Measurements from ENCODE around the gene DDX1.

The DDX1 gene

DNA sequence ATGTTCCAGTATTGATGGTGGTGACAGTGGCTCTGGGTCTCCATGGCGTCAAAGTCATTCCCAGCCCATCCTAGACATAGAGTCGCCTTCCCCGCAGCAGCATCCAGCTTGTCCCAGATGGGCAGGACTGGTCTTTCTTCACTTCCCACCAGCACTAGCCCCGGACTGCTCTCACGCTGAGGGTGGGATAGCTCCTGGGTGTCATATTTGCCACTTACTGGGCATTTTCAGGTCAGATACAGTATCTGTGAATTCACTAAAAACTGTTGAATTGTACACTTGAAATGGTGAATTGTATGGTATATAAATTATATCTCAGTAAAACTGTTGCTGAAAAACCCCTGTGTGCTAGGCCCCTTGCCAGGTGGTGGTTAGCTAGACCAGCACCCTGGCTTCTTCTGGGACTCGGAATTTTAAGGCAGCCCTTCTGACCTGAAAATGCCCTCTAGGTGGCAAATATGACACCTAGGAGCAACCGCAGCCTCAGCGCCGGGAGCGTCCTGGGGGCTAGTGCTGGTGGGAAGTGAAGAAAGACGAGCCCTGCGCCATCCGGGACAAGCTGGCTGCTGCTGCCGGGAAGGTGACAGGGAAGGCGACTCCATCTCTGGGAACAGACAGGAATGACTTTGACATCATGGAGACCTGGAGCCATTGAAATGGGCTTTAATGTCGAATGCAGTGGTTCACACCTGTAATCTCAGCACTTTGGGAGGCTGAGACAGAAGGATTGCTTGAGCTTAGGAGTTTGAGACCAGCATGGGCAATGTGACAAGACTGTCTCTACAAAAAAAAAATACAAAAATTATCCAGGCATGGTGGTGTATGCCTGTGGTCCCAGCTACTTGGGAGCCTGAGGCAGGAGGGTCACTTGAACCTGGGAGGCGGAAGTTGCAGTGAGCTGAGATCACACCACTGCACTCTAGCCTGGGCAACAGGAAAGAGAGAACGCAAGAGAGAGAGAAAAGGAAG lies 56.2 kb downstream of the DDX1 start:
- DNase-seq (ENCODE audit: low read depth) = no peak
- TF ChIP-seq, protein P1, sequence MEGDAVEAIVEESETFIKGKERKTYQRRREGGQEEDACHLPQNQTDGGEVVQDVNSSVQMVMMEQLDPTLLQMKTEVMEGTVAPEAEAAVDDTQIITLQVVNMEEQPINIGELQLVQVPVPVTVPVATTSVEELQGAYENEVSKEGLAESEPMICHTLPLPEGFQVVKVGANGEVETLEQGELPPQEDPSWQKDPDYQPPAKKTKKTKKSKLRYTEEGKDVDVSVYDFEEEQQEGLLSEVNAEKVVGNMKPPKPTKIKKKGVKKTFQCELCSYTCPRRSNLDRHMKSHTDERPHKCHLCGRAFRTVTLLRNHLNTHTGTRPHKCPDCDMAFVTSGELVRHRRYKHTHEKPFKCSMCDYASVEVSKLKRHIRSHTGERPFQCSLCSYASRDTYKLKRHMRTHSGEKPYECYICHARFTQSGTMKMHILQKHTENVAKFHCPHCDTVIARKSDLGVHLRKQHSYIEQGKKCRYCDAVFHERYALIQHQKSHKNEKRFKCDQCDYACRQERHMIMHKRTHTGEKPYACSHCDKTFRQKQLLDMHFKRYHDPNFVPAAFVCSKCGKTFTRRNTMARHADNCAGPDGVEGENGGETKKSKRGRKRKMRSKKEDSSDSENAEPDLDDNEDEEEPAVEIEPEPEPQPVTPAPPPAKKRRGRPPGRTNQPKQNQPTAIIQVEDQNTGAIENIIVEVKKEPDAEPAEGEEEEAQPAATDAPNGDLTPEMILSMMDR (IDR thresholded peaks at IDR 0.05; ENCODE audit: control insufficient read depth, insufficient read depth, low read depth, low read length, missing control alignments) = no peak
- H3K4me3 ChIP-seq (ENCODE audit: control insufficient read depth, low read depth, low read length) = no peak overlapping the region

DNA sequence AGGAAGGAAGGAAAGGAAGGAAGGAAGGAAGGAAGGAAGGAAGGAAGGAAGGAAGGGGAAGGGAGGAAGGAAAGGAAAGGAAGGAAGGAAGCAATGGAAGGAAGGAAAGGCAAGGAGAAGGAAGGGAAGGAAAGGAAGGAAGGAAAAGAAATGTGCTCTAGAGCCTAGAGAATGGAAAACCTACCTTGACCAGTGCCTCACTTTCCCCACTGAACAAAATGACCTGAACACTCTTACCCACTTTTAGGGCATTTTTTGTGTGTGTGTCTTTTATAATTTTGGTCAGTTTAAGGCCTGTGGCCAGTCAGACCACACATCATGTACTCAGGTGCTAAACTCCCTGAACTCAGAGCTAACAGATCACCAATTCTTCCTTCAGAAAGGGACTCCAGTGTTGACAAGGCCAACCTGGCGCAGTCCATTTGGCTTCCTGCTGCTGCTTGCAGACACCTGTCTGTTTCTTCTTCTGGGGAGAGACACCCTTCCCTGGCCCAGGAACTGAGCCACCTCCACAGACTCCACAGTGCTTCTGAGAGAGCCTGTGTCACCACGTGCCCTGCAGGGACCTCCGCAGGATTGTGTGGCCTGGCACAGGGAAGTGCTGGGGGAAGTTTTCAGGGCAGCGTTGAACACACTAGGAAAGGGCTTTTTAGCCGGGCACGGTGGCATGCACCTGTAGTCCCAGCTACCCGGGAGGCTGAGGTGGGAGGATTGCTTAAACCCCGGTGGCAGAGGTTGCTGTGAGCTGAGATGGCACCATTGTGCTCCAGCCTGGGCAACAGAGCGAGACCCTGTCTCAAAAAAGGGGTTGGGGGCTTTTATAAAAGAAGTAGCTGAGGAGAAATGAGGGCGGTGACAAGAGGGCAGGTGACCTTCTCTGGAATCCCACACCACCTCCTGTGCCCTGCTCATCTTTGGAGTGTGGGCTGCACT lies 57.2 kb downstream of the DDX1 start:
- no peak for DNase-seq (ENCODE audit: low read depth)

DNA sequence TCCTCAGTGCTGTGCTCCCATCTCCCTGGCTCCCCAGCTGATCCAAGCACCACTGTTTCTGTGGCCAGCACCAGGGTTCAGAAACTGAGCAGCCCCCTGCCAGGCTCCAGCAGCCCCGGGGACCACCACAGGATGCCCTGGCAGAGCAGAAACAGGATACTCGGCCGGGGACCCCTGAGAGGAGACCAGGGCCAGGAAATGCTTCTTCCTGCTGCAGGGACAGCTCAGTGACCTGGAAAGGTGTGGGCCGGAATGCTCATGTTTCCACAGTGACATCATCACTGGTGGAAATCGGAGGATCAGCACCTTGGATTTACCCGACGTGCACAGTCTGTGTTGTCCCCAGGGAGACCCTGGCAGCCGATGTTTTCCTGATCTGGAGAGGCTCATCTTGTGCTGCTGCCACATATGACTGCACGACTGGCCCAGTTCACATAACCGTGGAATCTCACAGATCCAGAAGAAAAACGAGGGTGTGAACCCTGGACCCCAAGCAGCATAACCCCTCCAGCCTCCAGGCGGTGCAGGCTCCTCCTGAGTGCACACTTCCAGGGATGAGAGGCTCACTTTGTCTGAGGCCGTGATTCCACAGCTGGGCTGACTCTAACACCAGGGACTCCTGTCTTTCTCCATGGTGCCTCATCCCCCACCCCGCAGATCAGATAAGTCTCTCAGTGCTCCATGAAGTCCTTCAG lies 58.0 kb downstream of the DDX1 start:
- TF ChIP-seq, protein P1 (IDR thresholded peaks at IDR 0.05; ENCODE audit: control insufficient read depth, insufficient read depth, low read depth, low read length, missing control alignments) = no peak
- no peak for DNase-seq (ENCODE audit: low read depth)

More for the DNA sequence above, 57.2 kb downstream of the DDX1 start:
- H3K4me3 ChIP-seq (ENCODE audit: control insufficient read depth, low read depth, low read length) = no peak overlapping the region
- TF ChIP-seq, protein P1 (IDR thresholded peaks at IDR 0.05; ENCODE audit: control insufficient read depth, insufficient read depth, low read depth, low read length, missing control alignments) = no peak

DNA sequence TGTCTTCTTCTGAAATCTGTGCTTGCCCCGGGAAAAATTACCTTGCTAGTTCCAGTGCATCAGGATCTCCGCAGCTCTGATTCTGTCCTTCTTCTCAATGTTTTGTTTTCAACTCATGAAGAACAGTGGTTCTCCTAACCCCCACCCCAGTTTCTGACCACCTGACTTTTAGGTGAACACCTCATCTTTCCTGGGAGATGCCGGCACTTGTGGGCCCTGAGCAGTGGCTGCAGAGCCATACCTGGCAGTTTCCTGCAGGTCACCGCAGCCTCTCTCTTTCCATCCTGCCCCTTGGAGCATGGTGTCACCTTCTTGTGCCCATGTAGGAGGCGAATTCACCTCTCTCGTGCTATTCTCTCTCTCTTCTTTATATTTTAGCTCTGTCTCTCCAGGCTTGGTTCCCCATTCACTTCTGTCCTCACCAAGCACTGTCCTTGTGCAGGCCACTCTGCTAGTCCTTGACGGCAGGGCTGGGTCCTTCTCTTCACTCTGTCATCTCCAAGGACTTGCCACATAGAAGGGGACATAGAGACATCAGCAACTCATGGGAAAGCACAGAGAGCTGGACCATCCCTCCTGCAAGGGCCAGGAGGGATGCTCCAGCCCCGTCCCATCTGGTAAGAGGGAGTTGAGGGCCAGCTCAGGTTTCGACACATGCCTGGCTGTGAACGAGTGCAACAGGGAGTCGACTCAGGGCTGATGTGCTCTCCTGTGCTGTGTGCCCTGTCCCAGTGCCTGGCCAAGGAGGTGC lies 59.1 kb downstream of the DDX1 start:
- TF ChIP-seq, protein P1 (IDR thresholded peaks at IDR 0.05; ENCODE audit: control insufficient read depth, insufficient read depth, low read depth, low read length, missing control alignments) = no peak
- no peak for DNase-seq (ENCODE audit: low read depth)

More for the DNA sequence above, 58.0 kb downstream of the DDX1 start:
- H3K4me3 ChIP-seq (ENCODE audit: control insufficient read depth, low read depth, low read length) = no peak overlapping the region

DNA sequence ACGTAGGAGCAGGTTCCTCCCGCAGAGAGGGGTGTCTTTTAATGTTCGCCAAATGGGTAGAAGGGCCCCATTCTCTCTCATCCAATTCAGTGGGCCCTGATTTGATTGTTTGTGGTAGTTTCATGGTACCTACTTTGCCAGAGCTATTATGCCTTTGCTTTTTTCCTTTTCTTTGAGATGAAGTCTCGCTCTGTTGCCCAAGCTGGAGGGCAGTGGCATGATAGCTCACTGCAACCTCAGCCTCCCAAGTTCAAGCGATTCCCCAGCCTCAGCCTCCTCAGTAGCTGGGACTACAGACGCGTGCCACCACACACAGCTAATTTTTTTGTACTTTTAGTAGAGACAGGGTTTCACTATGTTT lies 59.7 kb downstream of the DDX1 start:
- no peak for DNase-seq (ENCODE audit: low read depth)
- TF ChIP-seq, protein P1 (IDR thresholded peaks at IDR 0.05; ENCODE audit: control insufficient read depth, insufficient read depth, low read depth, low read length, missing control alignments) = no peak
- no peak overlapping the region for H3K4me3 ChIP-seq (ENCODE audit: control insufficient read depth, low read depth, low read length)

More for the DNA sequence above, 59.1 kb downstream of the DDX1 start:
- no peak overlapping the region for H3K4me3 ChIP-seq (ENCODE audit: control insufficient read depth, low read depth, low read length)

All from AG09309 (cell line).